ENCODE data around the gene AMMECR1.
A peak's percentile ranks its signal among the peaks of the same experiment; 100 is the strongest.
"Not testable (repeated sequence)": the region's sequence is repeated elsewhere in the genome, so short reads cannot be mapped to it uniquely, and the experiment has no call there.

AMMECR1 gene

GRCh38 chrX:110338935-110339334, 21.1 kb upstream of the AMMECR1 start:
- DNase-seq (ENCODE audit: low read depth), result no peak
- H3K4me3 ChIP-seq (ENCODE audit: low read length), result no peak overlapping the region
- no peak for TF ChIP-seq CTCF (conservative IDR thresholded peaks at IDR 0.05; ENCODE audit: low read length)

GRCh38 chrX:110333458-110333857, 15.6 kb upstream of the AMMECR1 start:
- DNase-seq (ENCODE audit: low read depth); H3K4me3 ChIP-seq (ENCODE audit: low read length): not testable (repeated sequence)

- no peak for DNase-seq (ENCODE audit: low read depth)
- TF ChIP-seq CTCF (conservative IDR thresholded peaks at IDR 0.05; ENCODE audit: low read length), result no peak
- no peak overlapping the region for H3K4me3 ChIP-seq (ENCODE audit: low read length)
Observed at GRCh38 chrX:110331444-110332030, 13.7 kb upstream of the AMMECR1 start.

GRCh38 chrX:110328613-110329012, 10.7 kb upstream of the AMMECR1 start:
- DNase-seq (ENCODE audit: low read depth), result not testable (repeated sequence)

GRCh38 chrX:110327336-110327735, 9.5 kb upstream of the AMMECR1 start:
- no peak overlapping the region for H3K4me3 ChIP-seq (ENCODE audit: low read length)
- DNase-seq (ENCODE audit: low read depth), result no peak
- TF ChIP-seq CTCF (conservative IDR thresholded peaks at IDR 0.05; ENCODE audit: low read length), result no peak

More at GRCh38 chrX:110328613-110329012, 10.7 kb upstream of the AMMECR1 start:
- H3K4me3 ChIP-seq (ENCODE audit: low read length), result not testable (repeated sequence)

- H3K4me3 ChIP-seq (ENCODE audit: low read length), result no peak overlapping the region
- no peak for TF ChIP-seq CTCF (conservative IDR thresholded peaks at IDR 0.05; ENCODE audit: low read length)
- DNase-seq (ENCODE audit: low read depth), result no peak
Observed at GRCh38 chrX:110326712-110327111, 8.8 kb upstream of the AMMECR1 start.

- no peak overlapping the region for H3K4me3 ChIP-seq (ENCODE audit: low read length)
- TF ChIP-seq CTCF (conservative IDR thresholded peaks at IDR 0.05; ENCODE audit: low read length), result no peak
- peak; percentile 40 for DNase-seq (ENCODE audit: low read depth)
Observed at GRCh38 chrX:110322603-110323002, 4.7 kb upstream of the AMMECR1 start.

- no peak for DNase-seq (ENCODE audit: low read depth)
- TF ChIP-seq CTCF (conservative IDR thresholded peaks at IDR 0.05; ENCODE audit: low read length), result no peak
- H3K4me3 ChIP-seq (ENCODE audit: low read length), result no peak overlapping the region
Observed at GRCh38 chrX:110321670-110322069, 3.8 kb upstream of the AMMECR1 start.

Measured in AG10803 (cell line).